ENCODE data around the gene BORCS8. TPM values are rescaled to one million over a fixed set of nuclear protein-coding genes. Genes with fewer than 3 reads are reported as not detected.

The BORCS8 gene
- total RNA-seq, result 10.2 TPM

DNA sequence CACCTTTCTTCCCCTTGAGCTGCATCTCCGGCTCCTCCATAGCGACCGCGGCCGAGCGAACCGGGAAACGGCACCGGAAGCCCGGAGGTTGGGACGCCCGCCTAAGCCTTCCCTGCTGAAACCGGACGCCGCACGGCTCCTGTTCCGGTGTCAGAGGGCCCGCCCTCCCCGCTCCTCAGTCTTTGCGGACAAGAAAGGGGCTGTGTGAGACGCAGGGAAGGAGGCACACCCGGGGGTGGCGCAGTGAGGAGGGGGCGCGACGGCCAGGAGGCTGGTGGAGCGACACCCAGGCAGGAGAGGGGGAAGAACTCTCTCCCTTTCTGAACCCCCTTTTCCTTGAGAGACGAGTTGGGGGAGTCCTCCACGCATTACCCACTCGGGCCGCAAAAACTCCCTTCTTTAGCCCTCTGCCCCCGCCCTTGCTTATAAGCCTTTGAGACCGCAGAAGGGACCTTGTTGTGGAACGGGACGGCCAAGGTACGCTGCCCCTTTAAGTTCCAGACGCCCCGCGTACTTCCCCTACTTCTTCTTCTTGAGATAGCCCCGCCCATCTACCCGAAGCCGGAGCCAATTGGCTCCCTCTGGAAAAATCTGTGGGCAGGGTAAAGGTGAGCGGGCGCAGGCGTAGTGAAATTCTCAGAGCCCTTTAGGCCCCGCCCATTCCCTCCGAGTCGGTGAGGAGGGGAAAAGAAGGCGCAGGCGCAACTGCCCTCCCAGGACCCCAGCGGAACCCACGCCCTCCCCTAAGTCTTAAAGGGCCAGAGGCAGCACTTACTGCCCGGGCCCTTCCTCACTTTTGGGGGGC lies at the start of gene BORCS8, which contains the start of gene RFXANK:
BORCS8 (minus strand) TSS at position 75 of the 805 bp plus-strand sequence; CDS start at position 40, 35 bp downstream.
RFXANK (plus strand) TSS at position 181 of the 805 bp plus-strand sequence. CDS start 1,689 bp downstream, outside the sequence.

DNA sequence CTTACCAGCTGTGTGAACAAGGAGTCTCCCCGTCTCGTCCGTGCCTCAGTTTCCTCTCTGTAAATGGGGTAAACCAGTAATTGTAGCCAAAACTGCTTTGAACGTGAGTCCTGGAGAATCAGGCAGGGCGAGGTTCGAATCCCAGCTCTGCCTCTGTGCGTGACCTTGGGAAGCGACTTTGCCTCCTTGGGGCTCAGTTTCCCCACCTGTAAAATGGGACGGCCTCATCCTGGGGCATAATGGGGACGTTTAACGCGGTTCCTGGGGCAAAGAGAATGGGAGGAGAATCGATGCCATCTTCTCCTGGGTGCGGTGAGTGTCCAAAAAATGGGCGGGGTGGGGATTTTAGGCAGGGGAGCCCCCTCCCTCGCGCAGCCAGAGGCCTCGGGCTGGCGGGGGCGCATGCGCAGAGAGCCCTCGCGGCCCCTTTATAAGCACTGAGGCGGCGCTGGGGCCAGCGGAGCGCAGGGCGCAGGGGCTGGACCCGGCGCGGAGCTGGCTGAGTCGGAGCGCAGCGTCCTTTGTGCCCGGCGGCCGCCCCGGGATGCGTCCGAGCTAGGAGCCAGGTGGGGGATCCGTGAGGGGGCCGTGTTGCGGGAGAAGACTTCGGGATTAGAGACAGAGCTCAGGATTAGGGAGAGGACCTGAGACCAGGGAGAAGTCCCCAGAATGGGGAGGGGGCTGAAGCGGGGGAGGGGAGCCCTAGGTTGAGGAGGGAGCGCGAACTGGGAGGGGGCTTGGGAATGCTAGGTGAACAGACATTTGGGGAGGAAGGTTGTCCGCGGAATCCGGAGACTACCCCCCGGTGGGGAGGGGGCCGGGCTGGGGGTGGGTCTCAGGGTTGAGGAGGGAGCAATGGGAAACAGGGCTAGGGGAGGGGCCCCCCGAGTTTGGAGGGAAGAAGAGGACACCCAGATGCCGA lies 19.8 kb upstream of the BORCS8 start, which contains the start of gene NCAN:
NCAN (plus strand) TSS at position 460 of the 922 bp plus-strand sequence. CDS start 4,996 bp downstream, outside the sequence.

DNA sequence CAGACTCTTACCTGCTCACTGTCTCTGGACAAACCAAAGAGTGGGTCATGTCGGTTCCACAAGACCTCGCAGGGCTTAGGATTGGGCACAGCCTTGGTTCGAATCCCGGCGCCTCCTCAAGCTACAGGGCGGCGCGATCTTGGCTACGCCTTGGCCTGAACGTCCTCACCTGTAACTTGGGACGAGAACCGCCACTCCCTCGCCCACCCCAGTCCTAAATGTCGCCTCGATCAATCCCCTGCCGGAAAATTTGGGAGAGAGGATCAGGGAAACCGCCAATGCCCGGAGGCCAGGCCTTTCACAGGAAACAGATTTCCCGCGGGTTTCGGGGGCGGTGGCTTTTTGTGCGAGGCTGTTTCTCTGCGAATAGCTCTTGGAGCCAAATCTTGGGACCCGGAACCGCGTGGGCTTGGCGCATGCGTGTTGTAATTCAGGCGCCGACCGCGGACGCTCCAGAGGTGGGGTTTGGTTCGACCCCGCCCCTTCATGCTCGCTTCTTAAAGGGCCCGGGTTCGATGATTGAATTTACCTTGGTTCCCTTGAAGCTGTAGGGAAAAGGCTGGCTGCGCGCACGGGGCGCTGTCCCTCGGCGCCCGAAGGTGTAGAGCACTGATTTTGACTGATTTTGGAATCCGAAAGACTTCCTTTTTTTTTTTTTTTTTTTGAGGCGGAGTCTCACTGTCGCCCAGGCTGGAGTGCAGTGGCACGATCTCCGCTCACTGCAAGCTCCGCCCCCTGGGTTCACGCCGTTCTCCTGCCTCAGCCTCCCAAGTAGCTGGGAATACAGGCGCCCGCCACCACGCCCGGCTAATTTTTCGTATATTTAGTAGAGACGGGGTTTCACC lies 11.3 kb upstream of the BORCS8 start, which contains the start of gene NR2C2AP:
NR2C2AP (minus strand) TSS at position 403 of the 845 bp plus-strand sequence; CDS start at position 49, 354 bp downstream.

DNA sequence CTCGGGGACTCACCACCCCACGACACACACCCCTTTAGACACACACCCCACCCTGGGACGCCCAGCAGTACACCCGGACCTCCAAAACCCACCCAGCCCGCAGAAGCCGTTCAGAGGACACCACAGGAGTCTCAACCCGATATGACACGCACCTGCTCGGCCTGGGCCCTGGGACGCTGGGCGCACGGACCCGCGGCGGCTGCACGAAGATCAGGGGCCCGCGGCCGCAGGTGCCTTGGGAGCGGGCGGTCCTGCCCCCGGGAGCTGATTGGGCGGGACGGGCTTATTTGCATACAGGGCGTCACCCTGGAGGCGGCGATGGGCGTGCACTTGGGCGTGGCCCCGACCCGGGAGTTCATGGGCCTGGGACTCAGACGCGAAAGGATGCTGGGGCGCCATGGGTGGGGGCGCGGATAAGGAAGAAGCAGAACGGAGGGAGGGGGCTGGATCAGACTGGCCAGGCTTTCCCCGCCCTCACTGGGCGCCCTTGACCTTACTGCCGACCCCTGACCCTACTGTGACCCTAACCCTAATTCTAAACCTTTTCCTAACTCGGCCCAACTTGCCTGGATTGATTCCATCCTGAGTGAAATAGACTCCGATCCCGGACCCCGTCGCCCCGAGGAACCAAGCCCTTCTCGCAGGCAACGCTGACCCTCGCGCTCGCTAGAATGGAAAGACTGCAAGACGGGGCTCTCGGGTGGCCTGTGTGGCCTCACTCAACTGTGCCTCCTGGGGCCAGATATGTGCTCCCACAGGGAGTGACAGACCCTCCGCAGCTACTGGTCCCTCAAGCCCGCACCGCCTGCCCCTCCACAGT lies 21.7 kb downstream of the BORCS8 start, which contains the start of gene MEF2B:
MEF2B (minus strand) TSS at position 211 of the 820 bp plus-strand sequence. CDS start 19,528 bp downstream, outside the sequence.

DNA sequence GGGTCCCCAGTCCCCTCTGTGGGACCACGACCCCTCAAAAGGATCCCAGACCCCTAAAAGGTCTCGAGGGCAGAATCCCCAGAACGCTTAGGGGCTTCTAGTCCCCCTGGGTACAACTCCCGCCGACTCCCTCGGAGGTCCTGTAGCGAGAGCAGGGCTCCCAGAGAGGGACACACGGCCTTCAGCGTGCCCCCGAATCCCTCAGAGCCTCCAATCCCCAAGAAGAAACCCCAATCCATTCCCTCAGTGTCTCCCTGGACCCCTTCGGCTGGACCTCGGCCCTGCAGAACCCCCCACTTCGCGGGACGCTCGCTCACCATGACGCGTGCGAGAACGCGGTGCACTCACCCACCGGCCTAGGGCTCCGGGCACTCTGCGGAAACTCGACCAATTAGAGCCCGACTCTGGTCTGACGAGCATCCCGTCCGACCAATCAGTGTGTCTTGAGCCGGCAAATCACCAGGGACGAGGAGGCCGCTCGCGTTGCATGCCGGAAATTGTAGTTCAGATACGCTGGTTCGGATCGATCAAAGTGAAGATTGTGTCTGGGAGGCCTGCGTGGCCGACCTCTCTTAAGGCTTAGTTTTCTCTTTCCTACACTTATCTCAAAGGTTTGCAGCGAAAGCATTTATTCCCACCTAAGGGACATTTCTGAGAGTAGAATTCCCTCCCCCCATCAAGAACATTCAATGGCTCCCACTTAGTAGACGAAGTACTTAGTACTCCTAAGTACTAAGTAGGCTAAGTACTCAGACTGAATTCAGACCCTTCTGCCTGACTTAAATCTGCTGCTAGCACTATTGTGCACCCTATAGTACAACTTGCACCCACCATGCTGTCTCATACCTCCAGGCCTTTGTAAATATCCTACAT lies 53.6 kb downstream of the BORCS8 start, which contains the start of gene TMEM161A:
TMEM161A (minus strand) TSS at position 370 of the 873 bp plus-strand sequence; CDS start at position 320, 50 bp downstream.

Small RNA genes within 50 kb of the gene (small RNA-seq; reads per million reads assigned to genes)
- gene RNU6-1028P (ENCODE audit: low replicate concordance), result not detected

Other genes with a start within 250 kb of the BORCS8 start
- 55.1 TPM for gene SUGP2, start 158.6 kb downstream of the BORCS8 start, total RNA-seq
- gene ARMC6, start 158.5 kb downstream of the BORCS8 start, total RNA-seq, result 35.1 TPM
- gene SLC25A42, start 128.2 kb downstream of the BORCS8 start, total RNA-seq, result 15.6 TPM
- 26.9 TPM for gene TMEM161A, start 53.7 kb downstream of the BORCS8 start, total RNA-seq
- 0.18 TPM for gene MEF2B, start 21.9 kb downstream of the BORCS8 start, total RNA-seq
- gene RFXANK, start 106 bp upstream of the BORCS8 start, total RNA-seq, result 74.7 TPM
- gene NR2C2AP, start 11.3 kb upstream of the BORCS8 start, total RNA-seq, result 8.3 TPM
- 0.23 TPM for gene NCAN, start 19.8 kb upstream of the BORCS8 start, total RNA-seq
- 2.3 TPM for gene TM6SF2, start 81.1 kb upstream of the BORCS8 start, total RNA-seq
- gene SUGP1, start 128.4 kb upstream of the BORCS8 start, total RNA-seq, result 47.1 TPM
- 83.8 TPM for gene MAU2, start 128.7 kb upstream of the BORCS8 start, total RNA-seq
- gene GATAD2A, start 213.5 kb upstream of the BORCS8 start, total RNA-seq, result 36.4 TPM

Measured in metanephros (tissue), 2 donors.